Heart left ventricle (tissue), 13 donors: Measurements from ENCODE around the gene KDM5B.

Experiments used
- POLR2A ChIP-seq, 2 donors: fragments of 450-650 bp; IDR thresholded peaks; one replicate each; pipeline ENCODE4 v1.6.1; 2017; ENCODE audit warnings: antibody characterized with exemption in 2 of 2, mild to moderate bottlenecking in 2 of 2, moderate library complexity in 2 of 2
- TF ChIP-seq, protein P1 (sequence below), 12 donors: fragments of 200-600 bp; sonication (generic) in 4 of 12; IDR thresholded peaks; one replicate each; pipeline versions ENCODE4 v1.5.0 to v1.8.0; 2018 to 2022; ENCODE audit warnings: antibody characterized with exemption in 12 of 12, mild to moderate bottlenecking in 5 of 12
- donor health status: ischemic (EF 13 %, LVEDD 7.1; RV severe dilation, severe dysfunction).
- donor health status: DM: no; HTN: yes; CAD: no.
- donor health status: DM: no; HTN: no; CAD: no.
- donor health status: ischemic (EF 25% LVEDD 6.9; RV normal size, moderate dysfunction).
- donor health status: ischemic (EF 25% LVEDD 5.7; RV mildly dilated, moderate dysfunction).
- donor health status: ischemic (EF 35%, LVEDD 5.7; RV mildly dilated, moderate dysfunction).
- donor health status: nonischemic (EF 11% LVEDD 7.7; RV severe dilation, severe dysfunction).
- donor health status: DM: yes; HTN: yes; CAD: no.
- donor health status: PGD.
- donor health status: ischemic (EF 29% LVEDD 5.4; RV normal size, mild dysfunction).
- donor health status: nonischemic (EF 23%, LVEDD 6.1; RV moderate dilation, normal function).

DNA sequence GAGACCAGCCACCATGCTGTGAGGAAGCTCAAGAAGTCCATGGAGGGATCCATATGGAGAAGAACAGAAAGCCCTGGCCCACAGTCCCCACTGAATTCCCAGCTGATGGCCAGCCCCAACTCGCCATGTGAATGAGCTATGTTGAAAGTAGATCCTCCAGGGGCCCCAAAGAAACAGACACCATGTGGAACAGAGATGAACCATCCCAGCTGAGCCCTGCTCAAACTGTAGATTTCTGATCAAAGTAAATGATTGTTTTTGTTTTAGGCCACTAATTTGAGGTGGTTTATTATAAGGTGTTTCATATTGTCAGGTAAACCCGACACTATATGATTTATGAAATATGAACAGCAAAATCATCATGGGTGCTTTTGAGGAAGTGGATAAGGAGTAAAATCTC lies 130.8 kb downstream of the KDM5B start:
- no peak for TF ChIP-seq POLR2A (IDR thresholded peaks at IDR 0.05)
- TF ChIP-seq, protein P1, sequence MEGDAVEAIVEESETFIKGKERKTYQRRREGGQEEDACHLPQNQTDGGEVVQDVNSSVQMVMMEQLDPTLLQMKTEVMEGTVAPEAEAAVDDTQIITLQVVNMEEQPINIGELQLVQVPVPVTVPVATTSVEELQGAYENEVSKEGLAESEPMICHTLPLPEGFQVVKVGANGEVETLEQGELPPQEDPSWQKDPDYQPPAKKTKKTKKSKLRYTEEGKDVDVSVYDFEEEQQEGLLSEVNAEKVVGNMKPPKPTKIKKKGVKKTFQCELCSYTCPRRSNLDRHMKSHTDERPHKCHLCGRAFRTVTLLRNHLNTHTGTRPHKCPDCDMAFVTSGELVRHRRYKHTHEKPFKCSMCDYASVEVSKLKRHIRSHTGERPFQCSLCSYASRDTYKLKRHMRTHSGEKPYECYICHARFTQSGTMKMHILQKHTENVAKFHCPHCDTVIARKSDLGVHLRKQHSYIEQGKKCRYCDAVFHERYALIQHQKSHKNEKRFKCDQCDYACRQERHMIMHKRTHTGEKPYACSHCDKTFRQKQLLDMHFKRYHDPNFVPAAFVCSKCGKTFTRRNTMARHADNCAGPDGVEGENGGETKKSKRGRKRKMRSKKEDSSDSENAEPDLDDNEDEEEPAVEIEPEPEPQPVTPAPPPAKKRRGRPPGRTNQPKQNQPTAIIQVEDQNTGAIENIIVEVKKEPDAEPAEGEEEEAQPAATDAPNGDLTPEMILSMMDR (IDR thresholded peaks at IDR 0.05), result no peak
